Caco-2 (cell line): Measurements from ENCODE around the gene KRTAP12-1. TPM values are rescaled to one million over a fixed set of nuclear protein-coding genes. Genes with fewer than 3 reads are reported as not detected.
A peak's percentile ranks its signal among the peaks of the same experiment; 100 is the strongest.

Experiments used
- BruUV-seq: library from RNA; stranded (reverse); fragments of 400-500 nt; replicated peaks from 2 replicates; lab custom pipeline; 2021; lab: Mats Ljungman, UMichigan
- CTCF ChIA-PET: fragments of 300-600 bp; sonication (Branson Sonifier 250); formaldehyde crosslinking; loops from one replicate; lab custom pipeline; 2022; ENCODE audit warnings: antibody characterized with exemption; lab: Charles Lee
- POLR2A ChIA-PET: fragments of 300-600 bp; sonication (Branson Sonifier 250); formaldehyde crosslinking; loops from one replicate; lab custom pipeline; 2022; ENCODE audit warnings: antibody characterized with exemption; lab: Charles Lee
- DNase-seq, 2 experiments: peaks; one replicate each; pipeline versions ENCODE4 v3.0.0 to v3.0.0-alpha.2; 2020 to 2022
- H3K27me3 ChIP-seq: replicated peaks from 2 replicates; pipeline ENCODE4 v1.6.0; 2011; ENCODE audit warnings: low read length; ENCODE audit not compliant: control insufficient read depth, insufficient read depth
- H3K36me3 ChIP-seq: 2 replicates; pipeline ENCODE4 v1.5.1; 2011; ENCODE audit warnings: low read length; ENCODE audit not compliant: control insufficient read depth, insufficient read depth
- H3K4me1 ChIP-seq: fragments of 250-450 bp; sonication (Bioruptor Pico); 2 replicates; pipeline ENCODE4 v1.5.1; 2020; ENCODE audit warnings: mild to moderate bottlenecking
- H3K4me3 ChIP-seq: 2 replicates; pipeline ENCODE4 v1.5.1; 2011; ENCODE audit warnings: low read depth, mild to moderate bottlenecking, control low read depth, low read length
- H3K9me3 ChIP-seq: fragments of 250-450 bp; sonication (Bioruptor Pico); 2 replicates; pipeline ENCODE4 v1.5.1; 2020; ENCODE audit warnings: mild to moderate bottlenecking, moderate library complexity
- H3K27ac Mint-ChIP-seq: one replicate; pipeline ENCODE4 v1.8.0; 2022; ENCODE audit warnings: mixed read lengths; ENCODE audit not compliant: unreplicated experiment
- H3K27me3 Mint-ChIP-seq: one replicate; pipeline ENCODE4 v1.8.0; 2022; ENCODE audit warnings: mixed read lengths; ENCODE audit not compliant: insufficient read depth, unreplicated experiment
- H3K36me3 Mint-ChIP-seq: one replicate; pipeline ENCODE4 v1.8.0; 2022; ENCODE audit warnings: mild to moderate bottlenecking, mixed read lengths; ENCODE audit not compliant: insufficient read depth, unreplicated experiment
- H3K4me1 Mint-ChIP-seq: one replicate; pipeline ENCODE4 v1.8.0; 2022; ENCODE audit warnings: low read depth, mixed read lengths; ENCODE audit not compliant: unreplicated experiment
- H3K4me3 Mint-ChIP-seq: one replicate; pipeline ENCODE4 v1.8.0; 2022; ENCODE audit warnings: mild to moderate bottlenecking, moderate library complexity, mixed read lengths; ENCODE audit not compliant: unreplicated experiment
- H3K9me3 Mint-ChIP-seq: one replicate; pipeline ENCODE4 v1.8.0; 2022; ENCODE audit warnings: mixed read lengths; ENCODE audit not compliant: unreplicated experiment
- CTCF ChIP-seq, 2 experiments: fragments of 200-600 bp in 1 of 2; IDR thresholded peaks; 1 replicate in 1 of 2; 2 replicates in 1 of 2; pipeline versions ENCODE4 v1.5.1 to v1.8.0; 2011 to 2022; ENCODE audit warnings: antibody characterized with exemption in 1 of 2, control low read depth in 1 of 2, inconsistent platforms in 1 of 2, low read depth in 1 of 2, low read length in 1 of 2, mild to moderate bottlenecking in 1 of 2, moderate library complexity in 1 of 2; ENCODE audit not compliant: insufficient read depth in 1 of 2, severe bottlenecking in 1 of 2, unreplicated experiment in 1 of 2
- intact Hi-C: fragments of 100-400 bp; cut with micrococcal nuclease; formaldehyde crosslinking; loops from one replicate; pipeline ENCODE4 v1.10.0; 2022; ENCODE audit not compliant: unreplicated experiment
- total RNA-seq: library from RNA; stranded (reverse); gene quantifications from 2 replicates; pipeline ENCODE4 v1.2.3, GENCODE V29; 2022

Gene KRTAP12-1
- total RNA-seq, 1 experiment from 2014 or later, result not detected

- CTCF ChIA-PET, result no interaction called here
- Mint-ChIP-seq H3K4me1 (no peaks in the 10 kb centered on the region), H3K27me3 (peaks cover 4% of the 10 kb centered on the region), H3K4me3 (no peak overlapping the region), H3K36me3 (no peaks in the 10 kb centered on the region), H3K27ac (no peak overlapping the region), H3K9me3 (no peaks in the 10 kb centered on the region)
- H3K4me3 ChIP-seq, result no peak overlapping the region
- H3K9me3 ChIP-seq, result no peaks in the 10 kb centered on the region; the same call in 1 of the 2 replicates
- no peaks in the 10 kb centered on the region for H3K36me3 ChIP-seq
- H3K27me3 ChIP-seq, result no peaks in the 10 kb centered on the region
- BruUV-seq, result no TSS peak
- intact Hi-C loops, result no loop called here
- peak in 1 of 2 experiments; percentile 25 for DNase-seq
- H3K4me1 ChIP-seq, result no peaks in the 10 kb centered on the region
- no peak for TF ChIP-seq CTCF (IDR thresholded peaks at IDR 0.05; ENCODE audit: insufficient read depth in 1 of 2, low read depth in 1 of 2, low read length in 1 of 2, severe bottlenecking in 1 of 2, unreplicated experiment in 1 of 2)
- POLR2A ChIA-PET, result no interaction called here
Observed at GRCh38 chr21:44703731-44704635, 22.0 kb upstream of the KRTAP12-1 start.

- peak in 1 of 2 experiments; percentile 16 for DNase-seq
- Histone ChIP-seq H3K4me1 (peaks cover 4% of the 10 kb centered on the region; the same call in 1 of the 2 replicates), H3K36me3 (no peaks in the 10 kb centered on the region), H3K27me3 (no peaks in the 10 kb centered on the region), H3K9me3 (no peaks in the 10 kb centered on the region; the same call in 1 of the 2 replicates), H3K4me3 (no peak overlapping the region)
- H3K9me3 Mint-ChIP-seq, result no peaks in the 10 kb centered on the region
- POLR2A ChIA-PET, result no interaction called here
- CTCF ChIA-PET, result no interaction called here
- intact Hi-C loops, result no loop called here
- H3K4me1 Mint-ChIP-seq, result peaks cover 2% of the 10 kb centered on the region
- peaks cover 3% of the 10 kb centered on the region for H3K27me3 Mint-ChIP-seq
- no peaks in the 10 kb centered on the region for H3K36me3 Mint-ChIP-seq
- H3K27ac Mint-ChIP-seq, result no peak overlapping the region
- no peak overlapping the region for H3K4me3 Mint-ChIP-seq
- no TSS peak for BruUV-seq
- no peak for TF ChIP-seq CTCF (IDR thresholded peaks at IDR 0.05; ENCODE audit: insufficient read depth in 1 of 2, low read depth in 1 of 2, low read length in 1 of 2, severe bottlenecking in 1 of 2, unreplicated experiment in 1 of 2)
Observed at GRCh38 chr21:44702973-44703730, 21.2 kb upstream of the KRTAP12-1 start.
